Parathyroid adenoma (tissue), 2 donors: ENCODE data around the gene STX1A.
"Not testable (repeated sequence)": the region's sequence is repeated elsewhere in the genome, so short reads cannot be mapped to it uniquely, and the experiment has no call there.

Experiments
- H2AFZ ChIP-seq: fragments of 300-600 bp; sonication (generic); one replicate; pipeline ENCODE4 v1.7.0; 2017; ENCODE audit warnings: antibody characterized with exemption, mild to moderate bottlenecking
- H3K27ac ChIP-seq: fragments of 300-600 bp; sonication (generic); one replicate; pipeline ENCODE4 v1.7.0; 2017
- H3K27me3 ChIP-seq: fragments of 300-600 bp; sonication (generic); one replicate; pipeline ENCODE4 v1.7.0; 2017; ENCODE audit warnings: low read length; ENCODE audit not compliant: control insufficient read depth, insufficient read depth
- H3K36me3 ChIP-seq: fragments of 300-600 bp; sonication (generic); one replicate; pipeline ENCODE4 v1.7.0; 2017; ENCODE audit warnings: low read length; ENCODE audit not compliant: control insufficient read depth, insufficient read depth
- H3K4me1 ChIP-seq: fragments of 300-600 bp; sonication (generic); one replicate; pipeline ENCODE4 v1.7.0; 2017; ENCODE audit warnings: control low read depth
- H3K4me2 ChIP-seq: fragments of 300-600 bp; sonication (generic); one replicate; pipeline ENCODE4 v1.7.0; 2017; ENCODE audit warnings: low read length
- H3K4me3 ChIP-seq: fragments of 300-600 bp; sonication (generic); one replicate; pipeline ENCODE4 v1.7.0; 2017; ENCODE audit warnings: low read depth, low read length
- H3K79me2 ChIP-seq: fragments of 300-600 bp; sonication (generic); one replicate; pipeline ENCODE4 v1.7.0; 2017; ENCODE audit warnings: control low read depth
- H3K9ac ChIP-seq: fragments of 300-600 bp; sonication (generic); one replicate; pipeline ENCODE4 v1.7.0; 2017; ENCODE audit warnings: mild to moderate bottlenecking
- H3K9me3 ChIP-seq: fragments of 300-600 bp; sonication (generic); one replicate; pipeline ENCODE4 v1.7.0; 2017; ENCODE audit warnings: low read length; ENCODE audit not compliant: control insufficient read depth
- TF ChIP-seq, protein P1 (sequence below): fragments of 300-600 bp; sonication (generic); IDR thresholded peaks from one replicate; pipeline ENCODE4 v1.7.0; 2017; ENCODE audit warnings: antibody characterized with exemption, mild to moderate bottlenecking
- donor health status: primary hyperparathyroidism.

Gene STX1A

GRCh38 chr7:73668886-73669230 lies 50.6 kb downstream of the STX1A start:
- TF ChIP-seq, protein P1, sequence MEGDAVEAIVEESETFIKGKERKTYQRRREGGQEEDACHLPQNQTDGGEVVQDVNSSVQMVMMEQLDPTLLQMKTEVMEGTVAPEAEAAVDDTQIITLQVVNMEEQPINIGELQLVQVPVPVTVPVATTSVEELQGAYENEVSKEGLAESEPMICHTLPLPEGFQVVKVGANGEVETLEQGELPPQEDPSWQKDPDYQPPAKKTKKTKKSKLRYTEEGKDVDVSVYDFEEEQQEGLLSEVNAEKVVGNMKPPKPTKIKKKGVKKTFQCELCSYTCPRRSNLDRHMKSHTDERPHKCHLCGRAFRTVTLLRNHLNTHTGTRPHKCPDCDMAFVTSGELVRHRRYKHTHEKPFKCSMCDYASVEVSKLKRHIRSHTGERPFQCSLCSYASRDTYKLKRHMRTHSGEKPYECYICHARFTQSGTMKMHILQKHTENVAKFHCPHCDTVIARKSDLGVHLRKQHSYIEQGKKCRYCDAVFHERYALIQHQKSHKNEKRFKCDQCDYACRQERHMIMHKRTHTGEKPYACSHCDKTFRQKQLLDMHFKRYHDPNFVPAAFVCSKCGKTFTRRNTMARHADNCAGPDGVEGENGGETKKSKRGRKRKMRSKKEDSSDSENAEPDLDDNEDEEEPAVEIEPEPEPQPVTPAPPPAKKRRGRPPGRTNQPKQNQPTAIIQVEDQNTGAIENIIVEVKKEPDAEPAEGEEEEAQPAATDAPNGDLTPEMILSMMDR: no peak
- H2AFZ ChIP-seq: peak overlapping the region; percentile 83
- H3K9ac ChIP-seq: no peak overlapping the region
- no peaks in the 10 kb centered on the region for H3K9me3 ChIP-seq
- peak overlapping the region; percentile 26 for H3K27ac ChIP-seq
- H3K36me3 ChIP-seq: no peaks in the 10 kb centered on the region
- H3K4me1 ChIP-seq: peaks cover 7% of the 10 kb centered on the region
- H3K4me3 ChIP-seq: peak overlapping the region; percentile 51
- H3K79me2 ChIP-seq: peaks cover 4% of the 10 kb centered on the region
- H3K4me2 ChIP-seq: peak overlapping the region; percentile 89
- no peaks in the 10 kb centered on the region for H3K27me3 ChIP-seq

- peak overlapping the region; percentile 83 for H2AFZ ChIP-seq
- peak overlapping the region; percentile 89 for H3K4me2 ChIP-seq
- peaks cover 7% of the 10 kb centered on the region for H3K4me1 ChIP-seq
- peaks cover 4% of the 10 kb centered on the region for H3K79me2 ChIP-seq
- TF ChIP-seq, protein P1: no peak
- no peaks in the 10 kb centered on the region for H3K27me3 ChIP-seq
- peak overlapping the region; percentile 53 for H3K9ac ChIP-seq
- H3K9me3 ChIP-seq: no peaks in the 10 kb centered on the region
- H3K4me3 ChIP-seq: peak overlapping the region; percentile 51
- no peaks in the 10 kb centered on the region for H3K36me3 ChIP-seq
- H3K27ac ChIP-seq: peak overlapping the region; percentile 26
Observed at GRCh38 chr7:73668103-73668885, 51.2 kb downstream of the STX1A start.

DNA sequence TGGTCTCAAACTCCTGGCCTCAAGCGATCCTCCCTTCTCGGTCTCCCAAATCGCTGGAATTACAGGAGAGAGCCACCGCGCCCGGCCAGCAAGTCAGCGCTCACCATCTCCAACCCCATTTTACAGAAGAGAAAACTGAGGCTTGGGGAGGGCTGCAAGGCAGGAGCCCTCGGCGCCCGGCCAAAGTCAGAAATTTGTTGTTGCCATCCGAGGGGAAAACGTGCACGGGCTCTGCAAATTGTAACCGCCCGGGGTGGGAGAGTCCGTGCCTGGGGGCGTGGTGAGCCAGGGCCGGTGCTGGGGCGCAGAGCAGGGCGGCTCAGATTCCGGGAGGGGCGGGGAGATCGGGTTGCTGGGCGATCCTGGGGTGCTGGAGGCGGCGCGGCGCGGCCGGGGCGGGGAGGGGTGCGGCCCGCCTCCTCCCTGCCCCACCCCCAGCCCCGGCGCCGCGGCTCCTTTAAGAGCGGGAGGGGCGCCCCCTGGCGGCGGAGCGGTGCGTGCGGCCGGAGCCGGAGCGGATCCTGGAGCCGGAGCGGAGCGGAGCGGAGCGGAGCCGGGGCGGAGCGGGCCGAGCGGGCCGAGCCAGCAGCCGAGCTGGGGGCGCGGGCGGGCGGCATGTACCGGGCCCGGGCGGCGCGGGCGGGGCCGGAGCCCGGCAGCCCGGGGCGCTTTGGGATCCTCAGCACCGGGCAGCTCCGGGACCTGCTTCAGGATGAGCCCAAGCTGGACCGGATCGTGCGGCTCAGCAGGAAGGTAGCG lies 51.9 kb downstream of the STX1A start, which contains the start of gene VPS37D:
Gene VPS37D, plus strand, starts transcription at position 488 of the 759 bp plus-strand sequence. Its CDS starts 128 bp downstream, at position 616.
- Histone ChIP-seq H3K4me3 (peak within 1 kb of the TSS; percentile 51), H3K27me3 (no peaks in the 10 kb centered on the region), H3K27ac (peak within 1 kb of the TSS; percentile 26), H3K4me1 (peaks cover 7% of the 10 kb centered on the region), H3K9me3 (no peaks in the 10 kb centered on the region), H3K36me3 (no peaks in the 10 kb centered on the region), H2AFZ (peak within 1 kb of the TSS; percentile 83), H3K4me2 (peak within 1 kb of the TSS; percentile 89), H3K9ac (peak within 1 kb of the TSS; percentile 53), H3K79me2 (peaks cover 4% of the 10 kb centered on the region)
- TF ChIP-seq, protein P1: peak; percentile 63

- Histone ChIP-seq H3K9ac (no peak overlapping the region), H3K27ac (no peak overlapping the region), H3K36me3 (no peaks in the 10 kb centered on the region), H2AFZ (no peak overlapping the region), H3K27me3 (no peaks in the 10 kb centered on the region), H3K9me3 (no peaks in the 10 kb centered on the region), H3K4me1 (no peaks in the 10 kb centered on the region), H3K4me2 (no peak overlapping the region), H3K4me3 (no peak overlapping the region), H3K79me2 (no peaks in the 10 kb centered on the region)
- TF ChIP-seq, protein P1: no peak
Observed at GRCh38 chr7:73663033-73663432, 56.4 kb downstream of the STX1A start.

GRCh38 chr7:73660594-73660993 lies 58.9 kb downstream of the STX1A start:
- not testable (repeated sequence) for H3K27me3 ChIP-seq, H3K4me1 ChIP-seq, H3K4me3 ChIP-seq, H3K9ac ChIP-seq, H2AFZ ChIP-seq, H3K4me2 ChIP-seq, H3K9me3 ChIP-seq, H3K27ac ChIP-seq, H3K79me2 ChIP-seq, H3K36me3 ChIP-seq
